GM19463 (cell line): ENCODE results near the gene ACSL1.

Experiments
- ATAC-seq: cut with Tn5 transposase; IDR thresholded peaks from one replicate; pipeline ENCODE4 v1.9.1; 2021; ENCODE audit warnings: mild to moderate bottlenecking, moderate library complexity; ENCODE audit not compliant: unreplicated experiment

ACSL1 gene

GRCh38 chr4:184729946-184730345 is 95.8 kb downstream of the ACSL1 start:
- no peak for ATAC-seq

GRCh38 chr4:184728858-184729257 is 96.9 kb downstream of the ACSL1 start:
- no peak for ATAC-seq

GRCh38 chr4:184727430-184727829 is 98.3 kb downstream of the ACSL1 start:
- ATAC-seq, result no peak

- no peak for ATAC-seq
Observed at GRCh38 chr4:184722798-184723197, 103.0 kb downstream of the ACSL1 start.

- no peak for ATAC-seq
Observed at GRCh38 chr4:184721254-184721653, 104.5 kb downstream of the ACSL1 start.

- no peak for ATAC-seq
Observed at GRCh38 chr4:184719407-184719806, 106.4 kb downstream of the ACSL1 start.

- ATAC-seq, result no peak
Observed at GRCh38 chr4:184715526-184715925, 110.2 kb downstream of the ACSL1 start.

- ATAC-seq, result no peak
Observed at GRCh38 chr4:184713887-184714286, 111.9 kb downstream of the ACSL1 start.

GRCh38 chr4:184712322-184712721 is 113.4 kb downstream of the ACSL1 start:
- no peak for ATAC-seq

GRCh38 chr4:184706453-184706852 is 119.3 kb downstream of the ACSL1 start:
- ATAC-seq, result no peak

- ATAC-seq, result no peak
Observed at GRCh38 chr4:184705692-184706091, 120.1 kb downstream of the ACSL1 start.
